GM18873 (cell line): ENCODE measurements around the gene LACTB.
A peak's percentile ranks its signal among the peaks of the same experiment; 100 is the strongest.

Experiments used
- ATAC-seq: cut with Tn5 transposase; IDR thresholded peaks from one replicate; pipeline ENCODE4 v1.9.1; 2021; ENCODE audit warnings: mild to moderate bottlenecking, moderate library complexity, moderate number of reproducible peaks; ENCODE audit not compliant: unreplicated experiment, low FRiP score

Gene LACTB

GRCh38 chr15:63122002-63122875 is 578 bp downstream of the LACTB start:
- peak; percentile 87 for ATAC-seq

DNA sequence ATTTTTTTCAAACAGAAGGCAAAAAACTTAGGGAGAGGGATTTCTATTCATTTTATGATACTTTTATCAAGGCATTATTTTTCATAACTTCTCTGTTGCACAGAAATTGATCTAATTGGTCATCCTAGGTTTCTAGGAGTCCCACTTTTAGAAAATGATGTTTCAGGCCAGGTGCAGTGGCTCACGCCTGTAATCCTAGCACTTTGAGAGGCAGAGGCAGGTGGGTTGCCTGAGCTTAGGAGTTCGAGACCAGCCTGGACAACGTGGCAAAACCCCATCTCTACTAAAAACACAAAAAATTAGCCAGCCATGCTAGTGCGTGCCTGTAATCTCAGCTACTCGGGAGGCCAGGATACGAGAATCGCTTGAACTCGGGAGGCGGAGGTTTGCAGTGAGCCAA is 2.8 kb downstream of the LACTB start:
- no peak for ATAC-seq

GRCh38 chr15:63126726-63127125 is 5.1 kb downstream of the LACTB start:
- no peak for ATAC-seq

DNA sequence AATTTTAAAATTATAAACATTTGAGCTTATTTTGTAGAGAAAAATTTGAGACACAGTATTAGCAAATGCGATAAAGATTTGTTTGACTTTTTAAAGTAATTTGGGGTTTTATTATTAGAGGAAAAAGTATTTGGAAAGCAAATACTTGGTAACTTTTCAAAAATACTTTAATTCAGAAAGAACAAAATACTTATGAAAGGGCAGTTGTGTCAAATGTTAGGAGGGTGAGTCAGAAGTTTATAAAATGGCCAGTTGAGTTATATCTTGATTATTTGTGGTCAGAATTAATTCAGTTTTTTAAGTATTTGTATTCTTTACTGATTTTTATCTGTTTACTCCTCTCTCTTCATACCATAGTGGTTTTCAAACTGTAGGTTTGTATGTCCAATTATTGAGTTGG is 12.1 kb downstream of the LACTB start:
- ATAC-seq = no peak

DNA sequence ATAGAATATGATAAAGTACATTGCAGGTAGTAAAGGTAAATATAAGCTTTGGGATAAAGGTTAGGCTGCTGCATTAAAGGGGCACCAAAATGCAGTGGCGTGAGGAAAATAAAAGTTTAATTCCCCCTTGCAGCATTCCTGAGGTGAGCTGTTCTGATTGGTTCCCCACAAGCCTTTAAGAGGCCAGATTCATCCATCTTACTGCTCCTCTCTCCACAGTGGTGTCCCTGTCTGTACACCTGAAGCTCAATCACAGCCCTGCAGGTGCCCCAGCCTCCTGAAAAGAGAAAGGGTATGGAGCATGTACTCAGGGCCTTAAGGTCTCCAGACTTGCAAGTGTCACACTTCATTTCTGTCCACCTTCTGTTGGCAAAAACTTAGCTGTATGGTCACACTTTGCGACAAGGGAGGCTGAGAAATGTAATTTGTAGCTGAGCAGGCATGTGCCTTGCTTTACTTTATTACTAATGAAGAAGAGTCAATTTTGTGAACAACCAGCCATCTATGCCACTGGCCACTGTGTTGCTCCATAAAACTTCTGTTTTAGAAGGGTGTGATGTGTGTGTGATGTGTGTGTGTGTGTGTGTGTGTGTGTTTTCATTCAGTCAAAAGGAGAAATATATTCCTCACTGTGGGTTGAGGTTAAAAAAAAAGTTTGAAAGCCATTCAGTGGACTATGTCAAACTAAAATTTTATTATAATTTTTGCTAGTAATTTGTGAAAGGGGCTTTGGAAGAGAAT is 12.8 kb downstream of the LACTB start:
- ATAC-seq = no peak

DNA sequence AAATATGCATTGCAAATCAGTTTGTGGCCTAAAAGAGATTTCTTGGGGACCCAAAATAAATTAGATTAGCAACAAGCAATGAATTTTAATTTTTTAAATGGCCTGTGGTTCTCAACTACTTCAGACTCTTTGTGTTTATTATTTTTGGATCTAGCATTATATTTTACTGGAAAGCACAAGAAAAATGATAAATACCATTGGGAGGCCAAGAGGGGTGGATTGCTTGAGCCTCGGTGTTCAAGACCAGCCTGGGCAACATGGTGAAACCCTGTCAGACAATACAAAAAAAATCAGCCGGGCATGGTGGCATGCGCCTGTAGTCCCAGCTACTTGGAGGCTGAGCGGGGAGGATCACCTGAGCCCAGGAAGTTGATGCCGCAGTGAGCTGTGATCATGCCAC is 13.6 kb downstream of the LACTB start:
- ATAC-seq = no peak

- no peak for ATAC-seq
These were observed 14.1 kb downstream of the LACTB start for GRCh38 chr15:63135804-63136203.

DNA sequence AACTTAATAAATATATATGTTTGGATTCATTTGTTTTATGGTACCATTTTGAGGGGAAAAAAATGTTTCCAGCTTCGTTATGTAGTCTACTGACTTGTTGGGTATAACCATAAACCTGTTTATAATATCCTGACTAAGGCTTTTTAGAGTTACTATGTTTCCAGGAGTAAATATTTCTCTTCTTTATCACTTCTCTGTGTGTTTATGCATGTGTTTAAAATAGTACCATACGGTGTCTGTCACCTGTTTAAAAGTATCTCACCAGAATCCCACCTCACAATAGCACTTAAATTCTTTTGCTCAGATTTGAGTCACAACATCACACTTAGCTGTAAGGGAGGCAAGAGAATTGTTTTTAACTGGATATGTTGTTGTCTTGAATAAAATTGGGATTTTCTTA is 15.1 kb downstream of the LACTB start:
- no peak for ATAC-seq

GRCh38 chr15:63140936-63141335 is 19.3 kb downstream of the LACTB start:
- ATAC-seq = no peak

DNA sequence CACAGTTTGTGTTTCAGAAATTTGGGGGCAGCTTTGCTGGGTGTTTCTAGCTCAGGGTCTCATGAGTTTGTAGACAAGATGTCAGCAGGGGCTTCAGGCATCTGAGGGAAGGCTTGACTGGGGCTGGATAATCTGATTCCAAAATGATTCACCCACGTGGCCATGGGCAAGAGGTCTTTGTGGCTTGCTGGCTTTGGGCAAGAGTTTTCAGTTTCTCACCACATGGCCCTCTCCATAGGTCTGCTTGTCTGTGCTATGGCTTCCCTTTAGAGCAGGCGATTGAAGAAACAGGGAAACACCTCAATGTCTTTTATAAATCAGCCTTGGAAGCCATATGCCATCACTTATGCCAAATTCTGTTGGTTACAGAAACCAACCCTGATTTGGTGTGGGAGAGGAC is 23.8 kb downstream of the LACTB start:
- ATAC-seq = no peak

DNA sequence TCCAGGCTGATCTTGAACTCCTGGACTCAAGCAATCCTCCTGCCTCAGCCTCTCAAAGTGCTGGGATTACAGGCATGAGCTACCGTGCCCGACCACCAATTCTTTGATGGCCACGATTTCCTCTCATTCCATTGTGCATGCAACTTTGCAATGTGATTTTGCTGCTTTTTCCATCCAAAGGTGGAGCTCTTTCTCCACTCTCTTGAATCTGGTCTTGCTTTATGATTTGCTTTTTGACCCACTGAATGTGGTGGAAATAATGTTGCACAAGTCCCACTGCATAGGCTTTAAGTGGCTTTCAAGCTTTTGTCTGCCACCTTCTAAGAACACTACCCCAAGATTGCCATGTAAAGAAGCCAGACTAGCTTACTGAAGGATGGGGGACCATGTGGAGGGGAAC is 25.0 kb downstream of the LACTB start:
- ATAC-seq = no peak

GRCh38 chr15:63151665-63152064 is 30.0 kb downstream of the LACTB start:
- no peak for ATAC-seq

DNA sequence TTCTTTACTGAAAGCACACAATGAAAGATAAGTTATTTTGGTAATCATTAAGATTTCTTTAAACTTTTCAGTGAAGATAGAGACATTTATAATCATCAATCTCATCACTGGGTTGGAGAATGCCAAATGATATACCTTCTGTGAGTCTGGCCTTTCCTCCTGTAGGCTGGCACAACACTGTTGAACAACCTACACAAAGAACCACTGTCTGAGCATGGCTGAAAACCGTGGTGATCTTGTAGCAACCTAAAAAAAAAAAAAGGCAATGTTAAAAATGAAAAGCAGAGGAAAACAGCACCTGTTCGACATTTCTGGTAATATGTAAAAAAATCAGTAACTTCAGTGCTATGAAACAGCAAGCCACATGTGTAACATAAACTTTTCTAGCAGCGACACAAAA is 33.8 kb downstream of the LACTB start:
- ATAC-seq = no peak

DNA sequence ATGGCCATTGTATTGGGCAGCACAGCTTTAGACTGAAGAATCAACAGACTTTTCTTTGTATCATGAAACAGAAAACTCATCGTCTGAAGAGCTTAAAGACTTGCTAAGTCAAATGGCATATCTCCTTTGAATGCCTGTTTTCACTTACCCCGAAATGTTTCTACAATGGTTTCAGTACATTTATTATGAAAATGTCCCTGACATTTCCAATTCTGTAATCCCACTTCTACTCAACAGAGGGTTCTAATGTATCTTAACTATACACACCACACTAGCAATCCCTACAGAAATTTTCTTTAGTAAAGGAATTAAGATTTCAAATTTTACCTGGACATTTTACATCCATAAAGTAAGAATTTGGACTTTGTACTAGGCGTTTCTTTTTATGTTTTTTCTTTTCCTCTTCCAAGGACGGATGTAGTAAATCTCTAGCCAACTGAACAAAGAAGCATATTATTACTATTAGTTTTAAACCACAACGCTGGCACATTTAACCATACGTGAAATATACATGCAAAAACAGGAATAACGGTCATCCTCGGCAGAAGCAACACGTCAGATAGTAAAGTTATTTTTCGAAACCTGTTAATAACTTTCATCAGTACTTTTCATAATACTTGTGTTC is 34.5 kb downstream of the LACTB start:
- no peak for ATAC-seq

DNA sequence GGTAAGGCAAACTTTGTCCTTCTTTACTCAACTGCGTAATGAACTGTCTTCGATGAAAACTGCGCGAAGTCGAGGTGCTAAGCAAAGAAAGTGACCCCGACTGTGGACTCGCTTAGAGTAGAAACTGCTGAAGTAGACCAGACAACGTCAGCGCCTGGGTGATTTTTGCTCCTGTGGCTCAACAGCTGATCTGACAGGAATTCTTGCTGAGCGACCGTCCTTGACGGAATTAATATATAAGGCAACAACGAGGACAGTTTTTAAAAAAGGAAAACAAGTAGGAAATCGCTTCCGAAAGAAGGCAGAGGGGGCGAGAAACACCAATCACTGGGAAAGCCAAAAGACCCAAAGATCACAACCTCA is 35.1 kb downstream of the LACTB start:
- no peak for ATAC-seq

DNA sequence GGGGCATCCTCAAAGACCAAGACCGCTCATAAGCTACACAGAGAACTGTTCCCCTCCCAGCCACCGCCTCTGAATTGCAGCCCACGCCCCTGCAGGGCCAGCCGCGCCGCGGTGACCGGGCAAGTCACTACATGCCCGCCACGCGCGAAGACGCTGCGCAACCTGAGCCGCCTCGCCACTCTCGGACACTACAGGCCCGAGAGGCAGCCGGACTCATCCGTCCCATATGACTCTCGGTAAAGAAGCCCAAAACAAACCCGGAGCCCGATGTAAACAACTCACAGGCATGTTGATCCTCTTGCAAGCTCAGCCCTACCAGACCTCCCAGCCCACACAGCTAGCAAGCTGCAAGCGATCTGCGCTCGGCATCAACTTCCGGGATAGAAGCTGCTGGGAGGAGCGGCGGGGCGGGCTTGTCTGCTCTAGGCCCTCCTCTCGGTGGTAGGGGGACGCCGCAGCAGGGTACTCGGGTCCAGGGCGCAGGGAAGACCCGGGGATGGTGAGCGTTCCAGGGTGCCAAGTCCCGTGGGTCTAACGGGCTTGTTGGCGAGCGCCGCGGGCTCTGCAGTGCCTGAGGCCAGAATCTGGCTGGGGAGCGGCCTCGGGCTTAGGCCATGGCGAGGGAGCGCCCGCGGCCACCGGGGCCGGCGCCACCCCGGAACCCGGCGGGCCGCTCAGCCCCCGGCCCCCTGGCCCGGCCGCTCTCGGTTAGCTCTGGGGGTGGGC is 35.6 kb downstream of the LACTB start, which contains the start of gene RPS27L:
Gene RPS27L (minus strand): TSS at position 360 of the 726 bp plus-strand sequence. CDS start 72 bp downstream, at position 288.
- peak; percentile 82 for ATAC-seq

- peak; percentile 14 for ATAC-seq
These were observed 36.3 kb downstream of the LACTB start for GRCh38 chr15:63157891-63158431.

DNA sequence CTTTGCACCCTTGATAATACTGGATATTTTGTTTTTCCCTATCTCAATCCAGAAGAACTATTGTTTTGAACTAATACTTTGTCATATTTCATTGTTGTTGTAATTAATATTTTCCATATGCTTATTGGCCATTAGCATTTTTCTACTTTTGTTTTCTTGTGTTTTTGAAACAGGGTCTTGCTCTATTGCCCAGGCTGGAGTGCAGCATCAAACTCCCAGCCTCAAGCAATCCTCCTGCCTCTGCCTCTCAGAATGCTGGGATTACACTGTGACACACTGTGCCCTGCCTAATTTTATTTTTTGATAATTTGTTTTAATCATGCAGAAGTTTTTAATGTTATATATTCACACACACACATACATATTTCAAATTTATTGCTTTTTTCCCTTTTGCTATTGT is 39.0 kb downstream of the LACTB start:
- no peak for ATAC-seq

- ATAC-seq = no peak
These were observed 41.6 kb downstream of the LACTB start for GRCh38 chr15:63163217-63163616.

GRCh38 chr15:63165166-63165859 is 43.7 kb downstream of the LACTB start:
- ATAC-seq = no peak
